GM12873 (cell line): Measurements from ENCODE around the gene ATP6V0A4.

Source experiments
- TF ChIP-seq, protein P1 (sequence below): IDR thresholded peaks from 2 replicates; pipeline ENCODE4 v1.5.1; 2012; ENCODE audit warnings: low read depth, mild to moderate bottlenecking, moderate library complexity, low read length, control low read depth; ENCODE audit not compliant: insufficient read depth; ENCODE audit errors: missing control alignments

The ATP6V0A4 gene

DNA sequence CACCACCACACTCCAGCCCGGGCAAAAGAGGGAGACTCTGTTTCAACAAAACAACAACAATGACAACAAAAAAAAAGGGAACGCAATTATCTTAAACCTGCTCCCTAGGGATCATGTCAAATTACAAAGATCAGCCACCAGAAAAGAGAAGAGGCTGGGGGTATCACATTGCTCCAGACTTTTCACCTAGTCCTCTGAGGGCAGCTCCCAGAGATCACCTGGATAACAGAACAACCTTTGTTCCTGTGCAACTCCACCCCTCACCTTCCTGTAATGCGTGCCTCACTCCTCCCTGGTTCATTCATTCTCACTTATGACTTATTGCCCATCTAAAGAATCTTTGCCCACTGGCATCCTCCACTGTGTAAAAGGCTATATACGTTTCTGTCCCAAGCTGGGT lies 128.6 kb downstream of the ATP6V0A4 start:
- TF ChIP-seq, protein P1, sequence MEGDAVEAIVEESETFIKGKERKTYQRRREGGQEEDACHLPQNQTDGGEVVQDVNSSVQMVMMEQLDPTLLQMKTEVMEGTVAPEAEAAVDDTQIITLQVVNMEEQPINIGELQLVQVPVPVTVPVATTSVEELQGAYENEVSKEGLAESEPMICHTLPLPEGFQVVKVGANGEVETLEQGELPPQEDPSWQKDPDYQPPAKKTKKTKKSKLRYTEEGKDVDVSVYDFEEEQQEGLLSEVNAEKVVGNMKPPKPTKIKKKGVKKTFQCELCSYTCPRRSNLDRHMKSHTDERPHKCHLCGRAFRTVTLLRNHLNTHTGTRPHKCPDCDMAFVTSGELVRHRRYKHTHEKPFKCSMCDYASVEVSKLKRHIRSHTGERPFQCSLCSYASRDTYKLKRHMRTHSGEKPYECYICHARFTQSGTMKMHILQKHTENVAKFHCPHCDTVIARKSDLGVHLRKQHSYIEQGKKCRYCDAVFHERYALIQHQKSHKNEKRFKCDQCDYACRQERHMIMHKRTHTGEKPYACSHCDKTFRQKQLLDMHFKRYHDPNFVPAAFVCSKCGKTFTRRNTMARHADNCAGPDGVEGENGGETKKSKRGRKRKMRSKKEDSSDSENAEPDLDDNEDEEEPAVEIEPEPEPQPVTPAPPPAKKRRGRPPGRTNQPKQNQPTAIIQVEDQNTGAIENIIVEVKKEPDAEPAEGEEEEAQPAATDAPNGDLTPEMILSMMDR = no peak

DNA sequence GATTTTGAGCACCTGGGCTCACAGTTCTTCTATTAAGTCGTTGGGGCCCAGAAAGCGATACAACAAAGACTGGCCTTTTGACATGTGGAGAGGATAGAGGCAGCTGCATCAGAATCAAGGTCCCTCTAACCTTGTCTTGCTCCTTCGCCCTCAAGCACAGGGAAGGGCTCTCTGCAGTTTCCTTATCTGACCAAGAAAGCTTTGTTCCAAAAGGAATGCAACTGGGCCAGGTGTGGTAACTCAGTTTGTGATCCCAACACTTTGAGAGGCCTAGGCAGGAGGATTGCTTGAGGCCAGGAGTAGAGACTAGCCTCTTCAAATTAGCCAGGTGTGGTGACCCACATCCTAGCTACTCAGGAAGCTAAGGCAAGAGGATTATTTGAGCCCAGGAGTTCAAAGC lies 129.1 kb downstream of the ATP6V0A4 start:
- TF ChIP-seq, protein P1 = no peak

DNA sequence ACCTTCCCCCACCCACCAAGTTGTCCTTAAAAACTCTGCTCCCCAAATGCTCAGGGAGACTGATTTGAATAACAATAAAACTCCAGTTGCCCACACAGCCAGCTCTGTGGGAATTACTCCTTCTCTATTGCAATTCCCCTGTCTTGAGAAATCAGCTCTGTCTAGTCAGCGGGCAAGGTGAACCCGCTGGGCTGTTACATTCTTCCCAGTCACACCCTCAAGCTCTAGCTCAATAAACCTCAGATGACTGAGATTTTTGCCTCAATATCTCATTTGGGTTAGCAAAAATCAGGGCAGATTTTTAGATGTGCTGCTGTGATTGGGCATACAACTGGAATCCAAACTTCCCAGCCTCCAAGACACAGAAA lies 129.8 kb downstream of the ATP6V0A4 start:
- TF ChIP-seq, protein P1 = no peak

DNA sequence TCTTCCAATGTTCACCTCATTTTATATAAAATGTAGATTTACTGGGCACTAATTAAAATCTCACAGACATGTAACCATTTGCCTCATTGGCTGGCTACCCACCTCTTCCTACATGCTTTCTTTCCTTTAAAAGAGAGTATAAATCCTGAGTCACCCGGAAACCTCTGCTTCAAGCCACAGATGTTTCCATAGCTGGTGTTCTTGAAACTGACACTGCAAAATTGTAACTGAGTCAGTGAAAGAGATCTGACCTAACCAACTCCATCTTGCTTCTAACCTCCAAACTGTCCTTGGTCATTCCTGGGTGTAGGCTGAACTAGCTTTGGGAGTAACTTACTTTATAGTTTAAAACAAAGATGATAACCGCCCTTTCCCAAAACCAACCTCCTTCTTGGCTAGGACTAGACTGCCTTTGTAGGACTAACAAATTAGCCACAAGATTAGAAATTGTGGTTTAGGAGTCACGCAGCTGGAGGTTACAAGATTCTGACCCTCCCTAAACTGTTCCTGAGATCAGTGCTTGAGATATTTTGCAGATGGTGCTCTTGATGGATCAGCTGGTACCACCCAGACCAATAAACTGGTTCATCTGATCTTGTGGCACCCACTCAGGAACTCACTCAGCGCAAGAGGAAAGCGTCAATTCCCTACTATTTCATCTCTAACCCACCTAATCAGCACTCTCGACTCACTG lies 130.3 kb downstream of the ATP6V0A4 start:
- TF ChIP-seq, protein P1 = no peak

DNA sequence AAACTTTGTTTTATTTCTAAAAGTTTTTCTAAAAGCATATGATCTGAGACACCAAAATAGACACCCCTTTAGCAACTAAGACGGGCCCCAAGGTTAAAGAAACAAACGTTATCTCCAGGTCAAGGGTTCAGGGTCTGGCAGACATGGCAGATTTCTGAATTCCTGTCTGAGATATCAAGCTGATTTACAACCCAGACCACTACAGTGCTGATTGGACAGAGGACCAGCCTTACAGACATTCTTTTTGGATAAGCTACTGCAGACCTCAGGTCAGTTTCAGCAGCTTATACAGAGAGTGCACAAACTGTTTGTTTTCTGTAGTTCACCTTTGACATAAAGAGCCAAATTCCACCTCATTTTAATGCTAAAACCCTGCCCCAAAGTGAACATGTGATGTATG lies 131.6 kb downstream of the ATP6V0A4 start:
- TF ChIP-seq, protein P1 = no peak

DNA sequence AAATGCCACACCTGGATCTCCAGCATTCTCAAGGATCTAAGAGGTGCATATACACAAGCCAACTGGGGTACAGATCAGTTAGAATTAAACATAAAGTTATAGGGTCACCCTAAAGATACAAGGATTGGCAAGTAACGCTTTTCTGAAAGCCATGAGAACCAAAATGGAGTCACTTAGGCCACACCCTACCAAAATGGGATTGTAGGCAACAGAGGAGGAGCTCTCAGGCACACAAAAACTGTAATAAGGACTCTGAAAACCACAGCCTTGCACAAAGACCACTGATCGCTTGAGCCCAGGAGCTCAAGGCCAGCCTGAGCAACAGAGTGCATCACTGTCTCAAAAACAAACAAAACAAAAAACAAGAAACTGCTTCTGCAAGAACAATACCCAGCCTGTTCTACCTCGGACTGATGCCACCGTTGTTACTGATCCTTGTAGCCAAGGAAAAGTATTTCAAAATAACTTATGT lies 132.3 kb downstream of the ATP6V0A4 start:
- TF ChIP-seq, protein P1 = no peak

DNA sequence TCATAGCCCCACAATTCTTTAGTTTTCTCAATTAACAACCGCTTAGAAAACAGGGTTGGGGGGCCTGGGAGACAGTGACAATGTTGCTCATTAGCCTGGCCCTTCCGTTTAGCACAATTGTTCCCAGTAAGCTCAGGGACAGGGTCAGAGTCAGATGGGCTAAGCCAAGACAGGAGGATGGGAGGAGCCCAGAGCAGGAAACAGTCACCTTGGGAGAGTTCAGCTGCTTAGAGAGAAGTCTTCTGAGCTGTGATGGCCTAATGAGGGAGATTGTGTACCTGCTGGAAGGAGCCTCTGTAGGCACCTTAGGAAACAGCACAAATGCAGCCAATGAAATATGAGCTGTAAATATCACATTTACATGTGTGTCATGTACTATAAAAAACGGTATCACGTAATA lies 132.7 kb downstream of the ATP6V0A4 start:
- TF ChIP-seq, protein P1 = no peak
